IMR-90 (cell line): ENCODE results near the gene TMUB2.

Source experiments
- CEBPB ChIP-seq: IDR thresholded peaks from 2 replicates; pipeline ENCODE4 v1.6.1; 2012; ENCODE audit warnings: low read depth, low read length, improper control_type of control experiment
- CHD1 ChIP-seq: IDR thresholded peaks from 2 replicates; pipeline ENCODE4 v1.6.1; 2012; ENCODE audit warnings: low read depth, low read length, improper control_type of control experiment
- CTCF ChIP-seq: conservative IDR thresholded peaks from 2 replicates; pipeline ENCODE4 v1.5.1; 2012; ENCODE audit warnings: mild to moderate bottlenecking, low read depth, low read length, improper control_type of control experiment
- ELK1 ChIP-seq: fragments of 150-350 bp; IDR thresholded peaks from 2 replicates; pipeline ENCODE4 v1.6.1; 2016; ENCODE audit warnings: low read depth, mild to moderate bottlenecking, low read length, moderate library complexity, borderline replicate concordance
- FOS ChIP-seq: fragments of 150-350 bp; IDR thresholded peaks from 2 replicates; pipeline ENCODE4 v1.6.1; 2016; ENCODE audit warnings: low read depth, low read length
- MAFK ChIP-seq: IDR thresholded peaks from 2 replicates; pipeline ENCODE4 v1.6.1; 2012; ENCODE audit warnings: low read depth, low read length, improper control_type of control experiment
- MAZ ChIP-seq: IDR thresholded peaks from 2 replicates; pipeline ENCODE4 v1.6.1; 2012; ENCODE audit warnings: low read depth, mild to moderate bottlenecking, low read length, improper control_type of control experiment, moderate library complexity, borderline replicate concordance
- MXI1 ChIP-seq: IDR thresholded peaks from 2 replicates; pipeline ENCODE4 v1.6.1; 2012; ENCODE audit warnings: low read depth, mild to moderate bottlenecking, low read length, moderate library complexity, borderline replicate concordance
- POLR2A ChIP-seq: IDR thresholded peaks from 2 replicates; pipeline ENCODE4 v1.6.1; 2012; ENCODE audit warnings: mild to moderate bottlenecking, low read depth, low read length
- RAD21 ChIP-seq: IDR thresholded peaks from 2 replicates; pipeline ENCODE4 v1.6.1; 2012; ENCODE audit warnings: low read length, improper control_type of control experiment
- RCOR1 ChIP-seq: IDR thresholded peaks from 2 replicates; pipeline ENCODE4 v1.6.1; 2012; ENCODE audit warnings: mild to moderate bottlenecking, low read length, improper control_type of control experiment; ENCODE audit not compliant: insufficient replicate concordance
- RFX5 ChIP-seq: IDR thresholded peaks from 2 replicates; pipeline ENCODE4 v1.8.0; 2012; ENCODE audit warnings: low read depth, mild to moderate bottlenecking, low read length, moderate library complexity
- SMC3 ChIP-seq: fragments of 150-350 bp; IDR thresholded peaks from 2 replicates; pipeline ENCODE4 v1.6.1; 2016; ENCODE audit warnings: low read depth, mild to moderate bottlenecking, antibody characterized with exemption, low read length, moderate library complexity
- USF2 ChIP-seq: fragments of 150-350 bp; IDR thresholded peaks from 2 replicates; pipeline ENCODE4 v1.6.1; 2017; ENCODE audit warnings: mild to moderate bottlenecking, antibody characterized with exemption, low read length, low read depth

GRCh38 chr17:44203731-44204440, 17.1 kb downstream of the TMUB2 start:
- TF ChIP-seq CTCF (peak; percentile 66), POLR2A (no peak), RAD21 (peak; percentile 49; the same call in 1 of the 2 replicates), MAFK (no peak), FOS (no peak), ELK1 (no peak), RCOR1 (no peak), MAZ (no peak), CEBPB (peak; percentile 87), MXI1 (no peak), RFX5 (no peak), CHD1 (no peak), USF2 (no peak), SMC3 (peak; percentile 30; the same call in 1 of the 2 replicates)
